ENCODE data around the gene OR52I2.

OR52I2 gene

DNA sequence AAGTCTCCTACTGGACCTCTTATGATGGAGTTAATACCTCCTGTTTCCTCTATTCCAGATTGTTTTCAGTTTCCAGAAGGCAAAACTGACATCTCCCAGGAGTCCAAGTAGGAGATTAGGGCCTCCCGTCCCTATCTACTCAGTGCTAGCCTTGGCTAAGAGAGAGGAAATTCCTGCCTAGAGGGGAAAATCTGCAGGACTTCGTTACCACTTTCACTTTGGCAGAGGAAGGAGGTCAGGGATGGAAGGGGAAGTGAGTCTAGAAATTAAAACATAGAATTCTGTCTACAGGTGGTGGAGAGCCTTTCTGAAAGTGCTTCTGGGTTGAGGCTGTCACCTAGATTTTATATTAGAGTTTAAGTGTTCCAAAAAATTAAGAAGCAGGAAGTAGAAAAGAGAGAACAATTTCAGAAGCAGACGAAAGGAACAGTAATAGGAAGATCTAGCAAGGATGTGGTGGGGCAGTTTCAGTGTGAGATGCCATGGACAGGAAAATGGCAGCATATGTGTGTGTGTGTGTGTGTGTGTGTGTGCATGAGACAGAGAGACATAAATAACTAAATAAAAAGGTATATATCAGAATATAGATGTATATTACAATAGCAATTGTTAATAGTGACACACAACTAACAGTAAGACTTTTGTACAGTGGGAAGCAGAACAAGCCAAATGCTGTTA lies 28.9 kb downstream of the OR52I2 start:
- DNase-seq: no peak

DNA sequence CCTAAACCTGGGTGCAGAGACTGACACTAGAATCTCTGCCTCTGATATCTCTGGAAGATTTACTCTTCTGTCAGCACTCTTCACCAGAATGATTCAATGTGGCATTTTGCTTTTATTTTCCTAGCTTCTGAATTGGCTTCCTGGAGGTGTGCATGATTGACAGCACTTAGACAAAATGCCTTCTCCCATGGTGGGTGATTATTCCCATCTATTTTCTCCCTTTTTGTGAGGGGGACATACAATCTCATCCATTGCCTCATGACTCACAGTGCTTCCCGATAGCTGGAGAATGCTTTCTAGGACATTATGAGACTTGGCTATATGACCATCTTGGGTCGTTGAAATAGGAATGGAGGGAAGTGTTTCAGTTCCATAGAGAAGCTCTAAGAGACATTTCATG lies 30.4 kb downstream of the OR52I2 start:
- DNase-seq: no peak

DNA sequence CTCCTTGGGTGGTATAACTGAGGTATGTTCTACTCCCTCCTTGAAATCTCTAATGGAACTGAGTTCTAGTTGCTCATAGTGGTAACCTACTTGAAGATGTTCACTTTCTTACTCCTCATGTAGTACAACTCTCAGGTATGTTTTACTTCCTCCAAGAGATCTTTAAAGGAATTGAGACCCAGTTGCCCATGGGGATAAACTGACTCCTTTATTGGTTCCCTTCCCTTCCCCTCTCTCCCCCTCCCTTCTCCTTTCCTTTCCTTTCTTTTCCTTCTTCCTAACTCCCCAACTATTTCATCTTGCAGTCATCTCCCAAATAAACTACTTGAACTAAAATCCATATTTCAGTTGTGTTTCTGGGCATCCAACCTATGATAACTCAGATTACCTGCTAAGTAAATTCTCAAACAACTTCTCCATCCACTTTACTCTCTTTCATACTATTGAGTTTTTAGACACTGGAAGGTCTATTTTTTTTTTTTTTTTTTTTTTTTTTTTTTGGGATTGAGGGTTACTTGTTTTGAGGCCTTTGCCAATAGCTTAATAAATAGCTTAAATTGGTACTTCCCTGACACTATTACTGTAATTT lies 34.4 kb downstream of the OR52I2 start:
- no peak for DNase-seq

DNA sequence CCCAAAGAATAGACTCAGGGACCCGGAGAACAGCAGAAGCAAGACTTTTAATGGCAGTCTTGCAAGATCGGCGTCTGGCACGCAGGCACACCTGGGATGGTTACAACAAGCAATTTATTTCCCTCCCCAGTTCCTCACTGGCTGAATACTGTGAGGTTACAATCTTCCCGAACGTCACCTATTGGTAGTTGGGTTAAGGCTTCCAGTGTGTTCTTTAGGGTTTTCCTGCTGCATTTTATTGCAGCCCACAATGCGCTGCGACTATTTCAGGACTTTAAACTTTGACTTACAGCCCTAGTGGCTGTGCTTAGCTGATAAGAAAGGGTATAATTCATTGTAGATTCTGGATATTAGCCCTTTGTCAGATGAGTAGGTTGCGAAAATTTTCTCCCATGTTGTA lies 38.0 kb downstream of the OR52I2 start:
- DNase-seq: no peak

DNA sequence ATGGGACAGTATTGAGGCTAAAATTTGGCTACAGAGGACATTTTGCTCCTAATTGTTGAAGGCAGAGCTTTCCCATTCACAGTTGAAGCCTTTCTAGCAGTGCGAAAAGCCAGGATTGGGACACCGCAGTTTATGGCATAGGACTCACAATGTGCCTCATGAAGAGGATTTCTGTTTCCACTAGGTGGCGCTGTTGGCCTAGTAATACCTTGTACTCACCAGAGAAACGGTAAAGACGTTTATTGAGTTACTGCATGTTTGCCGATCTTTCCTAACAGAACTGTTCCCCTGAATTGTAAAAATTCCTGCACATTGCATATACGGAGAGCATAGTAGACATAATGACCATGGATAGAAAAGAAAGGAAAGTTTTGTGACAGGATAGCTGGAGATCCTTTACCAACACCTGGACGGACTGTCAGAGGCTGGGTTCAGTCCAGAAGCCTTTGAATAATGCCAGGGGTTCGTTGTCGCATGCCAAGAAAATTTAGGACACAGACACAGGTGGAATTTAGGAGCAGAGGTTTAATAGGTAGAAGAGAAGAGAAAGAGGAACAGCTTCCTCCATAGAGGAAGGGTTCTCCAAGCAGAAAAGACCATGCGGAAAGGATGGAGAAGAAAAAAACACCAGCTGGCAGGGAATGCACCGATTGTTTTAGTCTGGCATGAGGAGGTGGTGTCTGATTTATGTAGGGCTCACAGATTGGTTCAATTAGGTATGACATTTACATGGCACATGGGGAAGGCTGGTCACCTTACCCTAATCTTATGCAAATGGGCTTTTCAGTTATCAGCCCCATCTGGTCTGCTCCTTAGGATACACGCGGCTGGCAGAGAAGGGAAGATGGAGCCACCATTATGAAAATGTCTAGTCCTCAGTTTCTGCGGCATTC lies 44.9 kb downstream of the OR52I2 start:
- DNase-seq: peak; percentile 86

DNA sequence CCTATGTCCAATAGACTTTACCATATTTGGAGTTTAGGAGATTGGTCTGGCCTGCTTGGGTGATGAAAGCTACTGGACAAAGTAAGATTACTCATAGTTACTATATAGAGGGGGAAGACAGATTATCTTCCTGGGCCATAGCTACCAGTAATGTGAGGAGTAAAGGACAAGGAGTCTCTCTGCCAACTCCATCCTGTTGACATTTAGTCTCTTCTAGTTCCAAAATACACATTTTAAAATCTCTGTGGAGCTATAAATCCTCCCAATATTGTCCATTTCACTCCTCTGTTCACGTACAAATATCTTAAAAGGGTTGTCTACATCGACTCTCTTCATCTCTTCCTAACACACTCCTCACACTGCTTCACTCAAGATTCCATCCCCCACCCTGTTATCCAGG lies 54.6 kb downstream of the OR52I2 start:
- no peak for DNase-seq

DNA sequence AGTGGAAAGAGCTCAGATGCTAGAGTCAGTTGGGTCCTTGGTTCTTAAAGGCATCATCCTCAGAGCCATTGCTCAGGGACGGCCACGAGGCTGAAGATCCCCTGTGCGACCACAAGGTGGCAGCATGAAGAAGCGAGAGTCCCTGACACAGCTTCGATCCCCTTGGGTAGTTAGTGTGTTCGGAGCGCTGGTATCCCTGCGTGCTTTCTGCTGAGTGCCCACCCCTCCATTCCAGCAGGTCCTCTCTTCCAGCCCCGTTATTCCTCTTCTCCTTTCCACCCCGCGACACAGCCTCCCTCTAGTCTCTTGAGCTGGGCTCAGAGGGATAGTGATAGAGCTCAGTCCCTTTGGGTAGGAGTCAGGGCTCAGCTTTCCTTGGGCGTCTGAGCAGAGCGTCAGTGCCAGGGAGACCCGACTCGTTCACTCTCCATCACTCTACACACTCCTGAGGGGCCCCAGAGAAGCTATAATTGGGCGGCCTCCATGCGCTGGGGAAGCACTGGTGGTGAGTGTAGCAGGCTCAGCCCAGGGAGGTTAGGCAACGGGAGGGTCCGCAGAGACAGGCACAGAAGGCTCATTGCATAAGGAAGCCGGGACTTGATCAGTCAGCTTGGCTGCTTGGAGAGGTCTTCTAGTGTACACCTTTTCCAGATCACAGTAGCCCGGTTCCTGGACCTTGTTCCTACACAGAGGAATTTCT lies 55.6 kb downstream of the OR52I2 start, which contains the start of gene OR51D1:
TSS of gene OR51D1 (plus strand) at position 516 of the 700 bp plus-strand sequence. CDS start 2,314 bp downstream, outside the sequence.
- peak; percentile 36 for DNase-seq

DNA sequence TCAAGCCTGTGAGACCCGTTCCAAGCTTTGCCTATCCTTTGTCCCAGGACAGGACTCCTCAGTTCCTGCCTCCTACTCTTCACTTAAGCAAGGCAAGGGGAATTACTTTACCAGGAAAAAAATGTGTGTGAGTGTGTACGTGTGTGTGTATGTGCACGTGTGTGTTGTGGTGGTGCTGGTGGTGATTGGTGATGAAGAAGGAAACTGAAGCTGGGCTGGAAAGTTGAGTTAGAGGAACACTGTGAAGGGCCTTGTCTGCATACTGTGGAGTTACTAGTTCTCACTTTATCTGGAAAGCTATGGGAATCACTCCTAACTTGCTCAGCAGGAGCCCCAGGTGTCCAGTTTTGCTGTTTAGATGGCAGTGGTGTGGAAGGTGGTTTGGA lies 56.1 kb downstream of the OR52I2 start:
- DNase-seq: no peak

DNA sequence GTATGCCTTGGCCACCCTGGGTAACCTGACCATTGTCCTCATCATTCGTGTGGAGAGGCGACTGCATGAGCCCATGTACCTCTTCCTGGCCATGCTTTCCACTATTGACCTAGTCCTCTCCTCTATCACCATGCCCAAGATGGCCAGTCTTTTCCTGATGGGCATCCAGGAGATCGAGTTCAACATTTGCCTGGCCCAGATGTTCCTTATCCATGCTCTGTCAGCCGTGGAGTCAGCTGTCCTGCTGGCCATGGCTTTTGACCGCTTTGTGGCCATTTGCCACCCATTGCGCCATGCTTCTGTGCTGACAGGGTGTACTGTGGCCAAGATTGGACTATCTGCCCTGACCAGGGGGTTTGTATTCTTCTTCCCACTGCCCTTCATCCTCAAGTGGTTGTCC lies 58.4 kb downstream of the OR52I2 start:
- DNase-seq: no peak

DNA sequence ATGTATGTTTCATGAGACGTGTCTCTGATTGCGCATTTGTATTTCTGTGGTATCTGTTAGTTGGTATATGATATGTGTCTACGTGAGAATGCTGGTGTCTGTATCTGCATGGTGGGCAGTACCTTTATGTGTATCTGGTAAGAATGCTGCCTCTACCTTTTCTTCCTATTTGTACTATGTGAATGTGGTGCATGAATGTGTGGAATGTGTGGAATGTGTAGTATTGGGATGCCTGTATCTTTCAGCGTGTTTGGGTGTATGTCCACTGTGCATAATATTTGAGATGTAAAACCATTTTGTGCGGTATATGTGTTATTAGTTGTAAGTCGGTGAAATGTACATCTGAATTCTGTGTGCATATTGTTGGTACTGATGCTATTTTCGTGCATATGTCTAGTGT lies 60.0 kb downstream of the OR52I2 start:
- no peak for DNase-seq

DNA sequence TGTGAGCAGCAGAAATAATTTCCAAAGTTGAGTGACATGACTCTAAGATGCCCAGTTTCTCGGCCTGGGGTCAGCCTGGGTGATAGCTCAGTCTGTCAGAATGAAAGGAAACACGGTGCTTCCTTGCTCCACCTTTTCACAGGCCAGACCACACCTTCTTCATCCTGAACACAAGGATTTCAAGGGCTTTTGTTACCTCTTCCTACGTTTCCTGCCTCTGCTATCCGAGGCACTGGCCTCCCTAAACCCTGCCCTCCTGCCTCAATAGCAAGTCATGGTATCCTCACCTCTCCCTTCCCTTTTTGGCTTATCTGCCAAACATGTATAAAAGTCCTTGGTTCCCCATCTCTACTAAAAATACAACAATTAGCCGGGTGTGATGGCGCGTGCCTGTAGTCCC lies 60.5 kb downstream of the OR52I2 start:
- DNase-seq: no peak

All from NCI-H774 (cell line).